HG02852 (cell line): ENCODE results near the gene DPP9.
"Not testable (repeated sequence)": the region's sequence is repeated elsewhere in the genome, so short reads cannot be mapped to it uniquely, and the experiment has no call there.

ENCODE experiments used
- ATAC-seq: cut with Tn5 transposase; IDR thresholded peaks from one replicate; pipeline ENCODE4 v1.9.1; 2021; ENCODE audit warnings: mild to moderate bottlenecking, moderate library complexity; ENCODE audit not compliant: unreplicated experiment

DPP9 gene

GRCh38 chr19:4742723-4743646 lies 19.3 kb upstream of the DPP9 start:
- no peak for ATAC-seq

GRCh38 chr19:4740092-4740491 lies 16.4 kb upstream of the DPP9 start:
- no peak for ATAC-seq

DNA sequence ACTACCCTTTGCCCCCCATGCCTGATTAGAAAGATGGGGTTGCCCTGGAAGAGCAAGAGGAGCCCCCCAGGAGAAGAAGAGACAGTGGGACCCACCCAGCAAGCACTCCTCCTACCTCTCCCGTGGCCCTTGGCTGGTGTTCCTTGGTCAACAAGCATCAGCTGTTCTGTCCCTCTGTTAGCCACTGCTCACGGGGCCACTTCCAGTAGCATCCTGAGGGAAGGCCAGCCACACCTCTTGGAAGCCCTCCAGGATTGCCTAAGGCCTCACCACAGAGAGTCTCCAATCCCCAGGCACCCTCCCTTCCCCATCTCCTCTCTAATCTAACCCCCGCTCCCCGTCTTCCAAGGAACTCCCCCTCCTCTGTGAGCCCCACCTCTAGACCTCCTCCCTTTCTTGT lies 15.1 kb upstream of the DPP9 start:
- ATAC-seq: no peak

DNA sequence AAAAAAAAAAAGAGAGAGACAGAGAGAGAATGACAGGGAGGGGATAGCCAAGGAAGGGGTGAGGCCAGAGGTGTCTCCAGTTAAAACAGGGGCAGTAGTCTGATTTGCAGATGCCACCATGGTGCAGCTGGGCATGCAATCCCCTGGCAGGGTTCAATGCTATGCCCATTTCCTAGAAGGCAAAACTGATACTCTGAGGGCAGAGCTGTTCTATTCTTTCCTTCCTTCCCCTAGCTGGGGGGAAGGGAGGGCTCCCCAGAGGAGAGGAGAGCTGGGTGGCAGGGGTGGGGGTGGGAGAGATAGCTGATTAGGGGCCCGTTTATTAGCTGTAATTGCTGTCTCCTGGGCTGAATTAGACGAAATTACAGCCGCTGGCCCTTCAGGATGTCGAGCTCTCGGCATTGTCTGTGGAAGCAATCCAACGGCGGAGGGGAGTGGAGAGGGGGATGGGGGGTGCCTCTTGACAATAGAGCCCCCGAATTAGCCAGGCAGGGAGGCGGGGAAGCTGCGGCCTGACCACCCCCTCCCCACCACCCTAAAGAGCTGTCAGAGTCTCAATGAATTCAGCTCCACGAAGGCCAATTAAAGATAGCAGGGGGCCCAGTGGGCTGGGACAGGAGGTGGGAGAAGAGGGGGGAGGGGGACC lies 14.4 kb upstream of the DPP9 start:
- no peak for ATAC-seq

DNA sequence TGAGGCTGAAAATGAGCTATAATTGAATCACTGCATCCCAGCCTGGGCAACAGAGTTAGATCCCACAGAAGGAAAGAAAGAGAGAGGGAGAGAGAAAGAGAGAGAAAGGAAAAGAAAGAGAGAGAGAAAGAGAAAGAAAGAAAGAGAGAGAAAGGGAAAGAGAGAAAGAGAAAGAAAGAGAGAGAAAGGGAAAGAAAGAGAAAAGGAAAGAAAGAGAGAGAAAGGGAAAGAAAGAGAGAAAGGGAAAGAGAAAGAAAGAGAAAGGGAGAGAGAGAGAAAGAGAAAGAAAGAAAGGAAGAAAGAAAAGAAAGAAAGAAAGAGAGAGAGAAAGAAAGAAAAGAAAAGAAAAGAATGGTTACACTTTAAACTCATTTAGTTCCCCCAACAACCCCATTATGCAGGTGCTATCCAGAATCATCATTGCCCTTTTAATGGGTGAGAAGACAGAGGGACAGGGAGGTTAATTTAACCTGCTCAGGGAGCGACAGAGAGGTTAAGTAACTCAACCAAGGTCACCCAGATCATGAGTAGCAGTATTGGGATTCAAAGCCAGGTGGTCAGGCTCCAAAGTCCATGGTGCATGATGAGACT lies 10.2 kb upstream of the DPP9 start:
- ATAC-seq: no peak

- no peak for ATAC-seq
Measured at GRCh38 chr19:4732680-4733114, 9.1 kb upstream of the DPP9 start.

DNA sequence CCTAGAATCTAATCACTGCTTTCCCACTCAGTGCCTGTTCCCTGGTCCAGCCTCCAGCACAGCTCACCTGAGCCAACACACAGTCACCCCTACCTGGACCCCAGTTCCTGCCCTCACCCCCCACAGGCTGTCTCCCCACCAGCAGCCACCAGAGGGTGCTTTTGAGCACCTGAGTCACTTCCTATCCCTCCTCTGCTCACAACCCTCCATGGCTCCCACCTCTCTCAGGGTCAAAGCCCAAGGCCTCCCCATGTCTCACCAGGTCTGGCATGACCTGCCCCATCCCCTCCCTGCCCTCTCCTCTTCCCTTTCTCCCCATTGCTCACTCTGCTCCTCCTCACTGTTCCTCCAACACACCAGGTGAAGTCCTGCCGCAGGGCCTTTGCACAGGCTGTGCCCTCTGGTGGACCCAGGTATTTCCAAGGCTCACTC lies 7.1 kb upstream of the DPP9 start:
- ATAC-seq: no peak

DNA sequence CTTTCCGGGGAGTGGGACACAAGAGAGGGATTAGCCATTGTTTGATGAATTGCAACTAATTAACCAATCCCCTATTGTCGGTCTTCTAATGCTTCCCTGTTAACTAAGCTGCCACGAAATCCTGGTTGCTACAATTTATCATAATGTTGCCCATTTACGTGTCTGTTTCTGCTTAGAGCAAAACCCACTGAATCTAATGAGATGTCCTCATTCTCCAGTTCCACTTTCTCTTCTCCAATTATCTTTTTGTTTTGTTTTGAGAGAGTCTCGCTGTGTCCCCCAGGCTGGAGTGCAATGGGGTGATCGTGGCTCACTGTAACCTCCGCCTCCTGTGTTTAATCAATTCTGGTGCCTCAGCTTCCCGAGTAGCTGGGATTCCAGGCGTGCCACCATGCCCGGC lies 5.2 kb upstream of the DPP9 start:
- ATAC-seq: no peak

DNA sequence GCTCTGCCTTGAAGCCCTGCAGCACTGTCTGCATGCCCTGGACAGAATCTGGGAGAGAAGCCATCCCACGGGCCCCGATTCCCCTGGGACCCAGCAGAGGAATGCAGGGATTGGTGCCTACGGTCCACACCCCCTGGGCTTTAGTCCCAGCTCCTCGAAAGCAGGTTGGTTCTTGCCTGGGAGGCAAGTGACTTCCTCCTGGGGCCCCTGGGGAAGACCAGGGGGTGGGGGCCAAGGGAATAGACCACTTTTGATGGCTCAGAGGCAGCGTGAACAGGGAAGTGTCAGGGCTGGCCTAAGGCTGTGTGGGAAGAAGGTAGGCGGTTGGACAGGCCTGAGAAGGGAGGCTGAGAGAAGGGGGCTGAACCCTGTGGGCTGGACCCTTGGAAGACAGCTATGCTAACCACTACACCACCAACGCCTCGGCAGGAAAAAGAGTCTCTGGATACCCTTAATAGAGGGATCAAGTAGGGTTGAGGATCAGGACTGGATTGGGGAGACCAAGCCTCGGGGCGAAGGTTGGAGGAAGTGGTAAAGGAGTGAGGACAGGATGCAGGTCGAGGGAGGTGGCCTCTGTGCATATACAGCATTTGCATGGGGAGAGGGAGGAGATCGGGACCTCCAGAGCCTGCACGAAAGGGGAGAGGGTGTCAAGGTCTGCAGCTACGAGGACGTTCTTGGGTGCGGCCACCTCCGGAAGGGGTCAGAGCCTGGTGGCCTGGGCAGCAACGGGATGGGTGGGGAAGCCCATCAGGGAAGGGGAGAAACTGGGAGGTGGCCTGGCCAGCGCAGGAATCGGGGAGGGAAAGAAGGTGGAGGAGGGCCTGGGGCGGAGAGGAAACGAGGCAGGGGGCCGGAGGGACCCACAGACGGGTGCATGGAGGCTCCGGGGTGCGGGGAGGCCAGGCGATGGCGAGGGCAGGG lies 709 bp downstream of the DPP9 start:
- ATAC-seq: no peak

DNA sequence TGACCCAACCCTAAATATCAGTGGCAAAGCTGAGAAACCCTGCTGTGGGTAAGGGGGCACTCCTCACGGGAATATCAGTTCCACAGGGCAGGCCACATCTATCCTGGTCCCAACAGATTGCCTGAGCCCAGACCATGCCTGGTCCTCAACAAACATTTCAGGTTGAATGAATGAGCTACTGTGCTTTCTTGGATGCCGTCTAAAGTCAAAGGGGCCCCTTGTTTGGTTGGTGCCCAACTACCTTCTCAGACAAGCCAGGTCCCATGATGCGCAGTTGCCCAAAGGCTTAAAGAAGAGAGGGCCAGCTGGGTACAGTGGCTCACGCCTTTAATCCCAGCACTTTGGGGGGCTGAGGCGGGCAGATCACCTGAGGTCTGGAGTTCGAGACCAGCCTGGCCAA lies 2.4 kb downstream of the DPP9 start:
- ATAC-seq: no peak

DNA sequence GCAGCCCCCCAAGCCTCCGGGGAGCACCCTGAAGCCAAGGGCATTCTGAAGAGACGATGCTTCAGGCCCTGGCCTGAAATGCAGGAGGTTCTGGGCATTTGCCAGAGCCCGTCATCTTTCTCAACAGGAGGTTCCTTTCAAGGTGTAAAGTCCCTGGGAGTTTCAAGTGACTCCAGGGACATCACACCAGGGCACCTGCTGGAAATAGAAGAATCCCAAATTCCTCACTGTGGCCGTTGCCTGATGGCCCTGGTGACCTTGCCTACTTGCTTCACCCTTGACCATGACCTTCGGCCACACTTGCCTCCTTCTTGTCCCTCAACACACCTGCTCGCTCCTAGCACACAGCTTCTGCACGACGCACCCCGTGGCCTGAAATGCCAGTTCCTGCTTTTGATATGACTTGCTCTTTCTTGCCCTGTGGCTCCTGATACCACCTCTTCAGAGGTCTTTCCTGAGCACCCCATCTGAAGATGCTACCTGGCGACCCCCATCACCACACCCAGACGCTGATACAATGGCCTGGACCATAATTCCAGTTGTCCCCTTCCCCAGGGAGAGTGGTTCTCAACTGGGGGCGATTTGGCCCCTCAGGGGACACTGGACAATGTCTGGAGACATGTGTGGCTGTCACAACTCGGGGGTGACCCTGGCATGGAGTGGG lies 3.5 kb downstream of the DPP9 start:
- ATAC-seq: no peak

GRCh38 chr19:4719499-4719866 lies 4.2 kb downstream of the DPP9 start:
- no peak for ATAC-seq

DNA sequence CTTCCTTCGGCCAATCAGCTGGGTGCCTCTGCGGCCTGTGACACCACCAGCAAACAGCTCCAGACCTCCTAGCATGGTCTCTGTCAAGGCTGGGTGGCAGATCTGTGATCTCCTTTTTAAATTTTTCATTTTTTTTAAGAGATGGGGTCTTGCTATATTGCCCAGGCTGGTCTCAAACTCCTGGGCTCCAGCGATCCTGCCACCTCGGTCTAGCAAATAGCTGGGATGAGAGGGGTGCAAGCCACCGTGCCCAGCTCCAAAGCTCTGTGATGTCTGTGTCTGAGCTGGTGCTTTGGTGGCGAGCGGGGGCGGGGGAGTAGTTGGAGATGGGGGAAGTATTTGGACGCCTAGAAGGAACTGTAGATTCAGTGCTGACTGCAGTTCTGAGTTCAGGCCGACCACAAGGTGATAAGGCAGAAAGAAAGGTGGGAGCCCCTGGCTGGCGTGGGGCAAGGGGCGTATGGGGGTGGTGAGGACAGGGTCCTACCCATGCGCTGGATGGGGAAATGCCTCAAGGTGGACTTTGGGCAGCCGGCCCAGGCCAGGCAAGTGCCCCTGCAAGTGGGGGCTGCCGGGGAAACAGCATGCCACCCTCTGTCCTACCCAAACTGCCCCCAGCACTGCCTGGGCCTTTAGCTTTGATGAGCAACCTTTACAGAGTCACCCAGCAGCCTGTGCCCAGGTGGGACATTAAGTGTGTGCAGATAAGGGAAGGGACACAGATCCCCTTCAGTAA lies 5.5 kb downstream of the DPP9 start:
- ATAC-seq: no peak

- ATAC-seq: no peak
Measured at GRCh38 chr19:4717191-4717965, 6.3 kb downstream of the DPP9 start.

GRCh38 chr19:4715529-4716221 lies 8.0 kb downstream of the DPP9 start:
- ATAC-seq: no peak

DNA sequence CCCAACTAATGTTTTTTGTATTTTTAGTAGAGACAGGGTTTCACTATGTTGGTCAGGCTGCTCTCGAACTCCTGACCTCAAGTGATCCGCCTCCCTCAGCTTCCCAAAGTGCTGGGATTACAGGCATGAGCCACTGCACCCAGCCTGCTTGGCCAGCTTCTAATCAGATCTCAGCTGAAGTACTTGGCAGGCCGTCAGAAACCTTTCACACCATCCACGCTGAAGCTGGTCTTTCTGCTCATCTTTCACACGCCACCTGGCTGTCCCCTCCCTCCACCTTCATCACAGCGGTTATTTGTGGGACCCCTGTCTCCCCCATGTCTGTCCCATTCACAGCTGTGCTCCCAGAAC lies 8.5 kb downstream of the DPP9 start:
- not testable (repeated sequence) for ATAC-seq

GRCh38 chr19:4714016-4714415 lies 9.6 kb downstream of the DPP9 start:
- no peak for ATAC-seq

DNA sequence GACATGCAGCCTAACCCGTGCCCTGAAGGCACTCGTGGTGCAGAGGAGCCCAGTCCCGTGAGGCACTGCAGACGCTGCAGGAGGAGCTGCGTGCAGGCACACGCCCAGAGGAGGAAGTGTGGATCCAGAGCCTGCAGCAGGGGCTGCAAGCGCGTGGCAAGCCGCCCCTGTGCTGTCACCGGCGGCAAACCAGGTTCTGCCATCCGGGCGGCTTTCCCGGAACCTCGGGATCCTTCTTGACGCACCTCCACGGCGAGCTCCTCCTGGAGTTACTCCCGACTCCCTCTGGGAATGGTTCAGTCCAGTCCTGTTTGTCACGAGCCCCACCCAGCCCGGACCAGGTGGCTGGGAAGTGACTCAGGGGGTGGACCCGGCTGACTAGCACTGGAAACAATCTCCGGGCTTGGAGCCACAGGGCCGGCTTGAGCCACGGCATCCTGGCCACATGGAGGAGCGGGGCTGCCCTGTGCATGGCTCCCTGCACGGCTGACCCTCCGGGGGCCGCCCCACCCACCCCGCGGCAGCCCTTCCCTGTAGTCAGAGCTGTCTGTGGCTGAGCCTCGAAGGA lies 10.2 kb downstream of the DPP9 start:
- no peak for ATAC-seq
